HL-60 (cell line): ENCODE data around the gene ZNF586.

Source experiments
- DNase-seq, 2 experiments: peaks; one replicate each; pipeline ENCODE4 v3.0.0-alpha.2; 2010 to 2020; ENCODE audit warnings: low read depth in 1 of 2, low spot score in 1 of 2
- H3K27ac ChIP-seq: fragments of 250-450 bp; sonication (Bioruptor Pico); replicated peaks from 2 replicates; pipeline ENCODE4 v1.5.1; 2020; ENCODE audit warnings: mild to moderate bottlenecking, moderate library complexity
- H3K27me3 ChIP-seq: fragments of 250-450 bp; sonication (Bioruptor Pico); 2 replicates; pipeline ENCODE4 v1.5.1; 2021; ENCODE audit warnings: mild to moderate bottlenecking, moderate library complexity; ENCODE audit not compliant: insufficient read depth, poor library complexity, severe bottlenecking
- H3K4me3 ChIP-seq: replicated peaks from 2 replicates; pipeline ENCODE4 v1.5.1; 2011; ENCODE audit warnings: mild to moderate bottlenecking, control low read depth, low read length; ENCODE audit not compliant: insufficient read depth
- CTCF ChIP-seq: IDR thresholded peaks from one replicate; pipeline ENCODE4 v1.5.1; 2011; ENCODE audit warnings: low read length, control low read depth, inconsistent platforms; ENCODE audit not compliant: insufficient read depth
- GABPA ChIP-seq: IDR thresholded peaks from 2 replicates; pipeline ENCODE4 v1.6.1; 2012; ENCODE audit warnings: low read depth
- POLR2AphosphoS5 ChIP-seq: IDR thresholded peaks from 2 replicates; pipeline ENCODE4 v1.6.1; 2012; ENCODE audit warnings: low read depth
- REST ChIP-seq: IDR thresholded peaks from 2 replicates; pipeline ENCODE4 v1.6.1; 2012; ENCODE audit warnings: low read depth; ENCODE audit not compliant: insufficient replicate concordance
- SPI1 ChIP-seq: IDR thresholded peaks from 2 replicates; pipeline ENCODE4 v1.6.1; 2012; ENCODE audit warnings: low read depth, mild to moderate bottlenecking, borderline replicate concordance

ZNF586 gene

GRCh38 chr19:57779220-57779845 is 9.9 kb downstream of the ZNF586 start:
- Histone ChIP-seq H3K4me3 (no peak overlapping the region), H3K27me3 (no peaks in the 10 kb centered on the region), H3K27ac (no peak overlapping the region)
- TF ChIP-seq POLR2AphosphoS5 (no peak), CTCF (no peak), REST (no peak), GABPA (no peak), SPI1 (no peak)
- no peak for DNase-seq

- no peak overlapping the region for H3K27ac ChIP-seq
- H3K27me3 ChIP-seq = no peaks in the 10 kb centered on the region
- no peak overlapping the region for H3K4me3 ChIP-seq
- DNase-seq = no peak
- no peak for TF ChIP-seq POLR2AphosphoS5
- TF ChIP-seq REST = no peak
- no peak for TF ChIP-seq GABPA
- TF ChIP-seq CTCF = no peak
- no peak for TF ChIP-seq SPI1
Observed at GRCh38 chr19:57786286-57786685, 16.8 kb downstream of the ZNF586 start.

DNA sequence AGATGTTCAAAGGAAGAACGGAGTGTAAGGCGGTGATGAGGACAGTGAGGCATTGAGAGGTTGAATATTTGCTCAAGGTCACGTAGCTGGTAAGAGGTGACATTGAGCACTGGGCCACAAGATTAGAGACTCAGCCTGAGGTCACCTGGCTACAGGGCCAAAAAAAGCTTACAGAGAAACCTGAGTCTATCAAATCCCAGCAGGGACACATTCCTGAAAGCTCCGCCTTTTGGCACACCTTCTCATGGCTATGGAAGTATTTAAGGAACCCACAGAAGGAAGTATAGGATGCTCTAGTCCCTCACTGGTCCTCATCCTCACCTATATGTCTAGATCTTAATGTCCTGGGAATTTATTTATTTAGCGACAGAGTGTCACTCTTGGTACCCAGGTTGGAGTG is 17.4 kb downstream of the ZNF586 start:
- no peak overlapping the region for H3K27ac ChIP-seq

More for the DNA sequence above, 17.4 kb downstream of the ZNF586 start:
- Histone ChIP-seq H3K4me3 (no peak overlapping the region), H3K27me3 (no peaks in the 10 kb centered on the region)
- DNase-seq = no peak
- TF ChIP-seq SPI1 (no peak), GABPA (no peak), CTCF (no peak), REST (no peak), POLR2AphosphoS5 (no peak)
